Amygdala (tissue), 56 donors: Measurements from ENCODE around the gene CNTNAP4.

Experiments
- DNase-seq, 56 donors: peaks; one replicate each; lab custom pipeline; 2025; lab: John Stamatoyannopoulos, UW

Gene CNTNAP4

GRCh38 chr16:76483307-76483909 lies 206.2 kb downstream of the CNTNAP4 start:
- DNase-seq, result peak in 15 of 56 donors; percentile 2 to 52 (median 21)

GRCh38 chr16:76484020-76484419 lies 206.8 kb downstream of the CNTNAP4 start:
- DNase-seq, result no peak

DNA sequence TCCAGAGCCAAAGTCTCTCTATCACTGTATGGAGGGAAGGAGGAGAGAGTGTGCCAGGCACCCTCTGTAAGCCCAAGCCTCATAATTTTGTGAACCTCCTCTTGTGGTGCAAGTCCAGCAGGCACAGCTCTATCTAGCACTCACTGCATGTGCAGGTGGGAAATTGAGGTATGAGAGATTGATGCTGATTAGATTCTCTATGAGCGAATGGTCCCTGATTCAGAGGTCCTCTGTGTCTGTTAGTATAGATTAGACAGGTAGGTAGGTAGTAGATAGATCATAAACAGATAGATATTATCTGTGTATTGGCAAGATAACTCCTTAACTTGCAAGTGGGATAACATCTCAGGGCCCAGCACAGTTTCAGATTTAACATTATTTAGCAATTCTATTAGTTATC lies 209.5 kb downstream of the CNTNAP4 start:
- no peak for DNase-seq

DNA sequence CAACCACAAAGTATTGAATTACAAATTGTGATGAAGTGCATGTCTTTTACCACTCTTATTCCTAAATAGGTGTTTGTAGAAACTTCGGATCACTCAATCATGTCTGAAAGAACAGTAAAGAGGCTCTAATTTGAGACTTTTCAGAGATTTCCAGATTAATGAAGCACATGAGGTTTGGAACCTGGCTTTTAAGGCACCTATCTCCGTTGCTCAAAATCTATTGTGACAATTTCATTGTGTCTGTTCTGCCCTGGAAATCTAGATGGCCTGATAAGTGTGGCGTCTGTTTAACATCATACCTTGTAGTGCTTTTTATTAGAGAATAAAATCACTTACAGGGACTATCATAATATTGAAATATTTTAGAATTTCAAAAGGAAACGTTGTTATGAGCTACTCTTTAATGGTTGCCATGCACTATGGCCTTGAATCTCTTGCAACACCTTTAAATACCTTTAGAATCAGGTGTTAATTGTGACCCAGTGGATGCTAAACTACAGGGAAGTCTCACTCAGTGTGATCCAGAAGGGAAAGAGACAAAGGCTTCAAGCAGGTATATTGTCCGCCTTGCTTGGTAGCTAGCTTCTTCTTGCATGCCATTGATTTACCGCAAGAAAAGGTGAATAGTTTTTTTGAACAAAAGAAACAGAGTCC lies 210.3 kb downstream of the CNTNAP4 start:
- no peak for DNase-seq

- DNase-seq, result no peak
Measured at GRCh38 chr16:76488065-76488417, 210.8 kb downstream of the CNTNAP4 start.

GRCh38 chr16:76490036-76490639 lies 212.9 kb downstream of the CNTNAP4 start:
- no peak for DNase-seq

GRCh38 chr16:76500006-76500405 lies 222.8 kb downstream of the CNTNAP4 start:
- no peak for DNase-seq

GRCh38 chr16:76502063-76502462 lies 224.9 kb downstream of the CNTNAP4 start:
- DNase-seq, result no peak

GRCh38 chr16:76502555-76502954 lies 225.4 kb downstream of the CNTNAP4 start:
- no peak for DNase-seq

DNA sequence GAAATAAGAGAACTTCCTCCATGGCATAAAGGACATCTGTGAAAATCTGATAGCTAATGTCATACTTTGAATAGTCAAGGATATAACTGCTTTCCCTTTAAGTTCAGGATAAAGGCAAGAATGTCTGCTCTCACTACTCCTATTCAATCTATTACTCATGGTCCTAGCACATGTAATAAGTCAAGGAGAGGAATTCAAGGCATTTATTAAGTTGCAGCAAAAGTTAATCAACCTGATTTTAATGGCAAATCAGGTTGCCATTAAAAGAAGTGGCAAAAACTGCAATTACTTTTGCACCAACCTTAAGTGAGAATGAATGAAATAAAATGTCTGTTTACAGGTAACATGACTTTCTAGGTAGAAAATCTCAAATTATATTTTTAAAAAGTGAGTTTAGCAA lies 225.9 kb downstream of the CNTNAP4 start:
- DNase-seq, result no peak

GRCh38 chr16:76511203-76511602 lies 234.0 kb downstream of the CNTNAP4 start:
- no peak for DNase-seq

- DNase-seq, result no peak
Measured at GRCh38 chr16:76518781-76519180, 241.6 kb downstream of the CNTNAP4 start.

DNA sequence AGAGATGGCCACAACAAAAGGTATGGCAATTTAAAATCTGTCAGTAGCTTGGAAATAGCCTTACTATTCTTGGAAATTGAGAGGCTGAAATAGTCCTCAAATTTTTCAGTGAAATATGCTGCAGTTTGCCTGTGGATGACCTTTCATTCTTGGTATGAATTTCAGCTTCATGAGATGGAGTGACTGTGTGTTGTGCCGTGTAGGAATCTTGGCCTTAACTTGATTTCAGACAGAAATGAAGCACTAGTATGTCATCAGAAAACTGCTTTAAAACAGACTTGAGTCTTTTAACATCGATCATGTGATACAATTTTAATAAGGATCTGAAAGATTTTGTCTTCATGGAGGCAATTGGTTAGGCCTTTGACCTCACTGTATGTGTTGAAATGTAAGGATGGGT lies 247.2 kb downstream of the CNTNAP4 start:
- no peak for DNase-seq

DNA sequence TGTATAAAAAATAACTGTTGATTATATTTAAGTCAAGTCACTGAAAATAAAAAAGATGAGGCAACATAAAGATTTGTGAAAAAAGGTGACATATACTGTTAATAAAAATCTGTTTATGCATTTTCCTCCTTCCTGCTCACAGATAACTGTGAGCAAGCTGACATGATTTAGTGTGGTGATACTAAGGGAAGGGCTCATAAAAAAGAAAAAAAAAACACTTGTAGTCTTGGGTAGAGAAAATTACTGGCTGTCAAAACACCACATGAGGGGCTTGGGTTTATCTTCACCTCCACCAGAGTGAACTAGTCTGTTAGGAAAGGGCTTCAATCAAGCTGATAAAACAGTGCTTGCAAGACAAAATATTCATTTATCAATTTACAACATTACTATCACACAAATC lies 247.6 kb downstream of the CNTNAP4 start:
- no peak for DNase-seq

- no peak for DNase-seq
Measured at GRCh38 chr16:76527244-76527643, 250.0 kb downstream of the CNTNAP4 start.

DNA sequence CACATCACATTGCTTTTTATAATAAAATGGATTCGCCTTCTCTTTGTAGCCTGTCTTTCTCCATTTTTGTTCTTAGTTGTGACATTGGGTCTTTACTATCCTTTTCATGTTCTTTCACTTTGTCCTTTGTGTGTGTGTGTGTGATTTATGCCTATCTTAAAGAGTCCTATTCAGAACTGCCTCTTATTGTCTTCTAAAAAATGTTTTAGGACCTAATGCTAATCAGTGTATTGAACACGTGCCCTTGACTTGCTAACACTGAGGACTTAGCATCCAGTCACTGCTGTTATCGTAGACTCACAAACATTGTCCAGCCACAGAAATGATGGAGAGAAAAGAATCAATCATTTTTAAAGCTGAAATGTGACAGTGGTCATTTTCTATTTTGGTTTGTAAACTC lies 251.9 kb downstream of the CNTNAP4 start:
- no peak for DNase-seq

- no peak for DNase-seq
Measured at GRCh38 chr16:76531236-76531635, 254.0 kb downstream of the CNTNAP4 start.

- DNase-seq, result no peak
Measured at GRCh38 chr16:76532188-76532973, 255.2 kb downstream of the CNTNAP4 start.

DNA sequence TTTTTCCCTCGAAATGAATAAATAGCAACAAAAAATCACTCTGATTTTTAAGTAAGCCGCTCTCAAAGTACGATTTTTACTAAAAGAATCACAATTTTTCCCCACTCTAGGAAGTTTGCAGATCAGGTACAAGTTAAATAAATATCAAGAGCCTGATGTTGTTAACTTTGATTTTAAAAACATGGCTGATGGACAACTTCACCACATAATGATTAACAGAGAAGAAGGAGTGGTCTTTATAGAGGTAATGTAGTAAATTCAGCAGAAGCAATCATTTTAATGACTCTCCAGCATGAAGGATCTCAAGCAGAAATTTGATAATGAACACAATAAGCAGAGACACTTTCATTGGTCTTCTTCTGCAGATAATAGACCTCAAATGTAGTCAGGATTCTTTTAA lies 262.4 kb downstream of the CNTNAP4 start:
- no peak for DNase-seq

- no peak for DNase-seq
Measured at GRCh38 chr16:76541070-76541469, 263.9 kb downstream of the CNTNAP4 start.

DNA sequence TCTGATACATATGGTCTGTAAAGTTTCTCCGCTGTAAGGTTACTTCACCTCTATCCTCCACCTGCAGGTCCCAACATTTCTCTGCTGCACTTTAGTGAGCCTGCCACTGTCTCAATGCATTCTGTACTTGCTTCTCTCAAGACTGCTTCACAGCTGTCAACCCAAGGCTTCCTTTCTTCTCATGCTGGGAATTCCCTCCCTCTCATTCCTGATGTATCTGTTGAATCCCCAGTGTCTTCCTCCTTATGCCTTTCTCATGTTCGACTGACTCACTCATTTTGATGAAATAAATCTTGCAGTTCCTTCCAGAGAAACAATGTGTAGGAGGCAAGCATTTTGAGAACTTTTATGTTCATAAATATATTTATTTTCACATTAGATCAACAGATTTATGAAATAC lies 288.3 kb downstream of the CNTNAP4 start:
- DNase-seq, result peak in 2 of 56 donors; percentile 4
